ENCODE data around the gene ZNF556.

GRCh38 chr19:2900296-2901252, 33.4 kb downstream of the ZNF556 start, which contains the start of gene ZNF57:
- TF ChIP-seq CTCF (conservative IDR thresholded peaks at IDR 0.05; ENCODE audit: low read depth, low read length) (no peak), EZH2 (IDR thresholded peaks at IDR 0.05; ENCODE audit: borderline replicate concordance, low read depth, low read length, poor library complexity, severe bottlenecking) (no peak)

Measured in A673 (cell line).